ENCODE results near the gene NKD1.

GRCh38 chr16:50574745-50575136 is 26.5 kb downstream of the NKD1 start:
- TF ChIP-seq CTCF (IDR thresholded peaks at IDR 0.05) (no peak), POLR2A (IDR thresholded peaks at IDR 0.05) (no peak)

Data from uterus (tissue), 2 donors.